Measurements from ENCODE around the gene TENM4.

TENM4 gene

DNA sequence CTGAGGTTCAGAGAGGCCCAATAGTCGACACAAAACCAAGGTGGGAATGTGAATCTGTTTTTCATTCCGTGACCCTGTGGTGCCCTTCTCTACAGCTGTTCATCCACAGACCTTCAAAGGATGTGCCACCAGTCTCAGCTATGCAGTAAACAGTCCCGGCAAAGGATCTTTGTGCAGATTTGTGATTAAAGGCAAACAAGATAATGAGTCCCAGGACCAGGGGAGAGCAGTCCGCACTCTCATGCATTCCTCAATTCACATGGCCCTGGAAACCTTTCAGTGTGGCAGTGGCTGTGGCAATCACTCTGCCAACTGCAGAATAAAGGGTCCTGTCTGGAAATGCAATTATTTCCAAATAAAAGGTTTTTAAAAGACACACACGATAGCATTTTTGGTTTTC lies 418.6 kb downstream of the TENM4 start:
- no peak for DNase-seq (ENCODE audit: extremely low read depth, low read depth)
- TF ChIP-seq, protein P1, sequence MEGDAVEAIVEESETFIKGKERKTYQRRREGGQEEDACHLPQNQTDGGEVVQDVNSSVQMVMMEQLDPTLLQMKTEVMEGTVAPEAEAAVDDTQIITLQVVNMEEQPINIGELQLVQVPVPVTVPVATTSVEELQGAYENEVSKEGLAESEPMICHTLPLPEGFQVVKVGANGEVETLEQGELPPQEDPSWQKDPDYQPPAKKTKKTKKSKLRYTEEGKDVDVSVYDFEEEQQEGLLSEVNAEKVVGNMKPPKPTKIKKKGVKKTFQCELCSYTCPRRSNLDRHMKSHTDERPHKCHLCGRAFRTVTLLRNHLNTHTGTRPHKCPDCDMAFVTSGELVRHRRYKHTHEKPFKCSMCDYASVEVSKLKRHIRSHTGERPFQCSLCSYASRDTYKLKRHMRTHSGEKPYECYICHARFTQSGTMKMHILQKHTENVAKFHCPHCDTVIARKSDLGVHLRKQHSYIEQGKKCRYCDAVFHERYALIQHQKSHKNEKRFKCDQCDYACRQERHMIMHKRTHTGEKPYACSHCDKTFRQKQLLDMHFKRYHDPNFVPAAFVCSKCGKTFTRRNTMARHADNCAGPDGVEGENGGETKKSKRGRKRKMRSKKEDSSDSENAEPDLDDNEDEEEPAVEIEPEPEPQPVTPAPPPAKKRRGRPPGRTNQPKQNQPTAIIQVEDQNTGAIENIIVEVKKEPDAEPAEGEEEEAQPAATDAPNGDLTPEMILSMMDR (IDR thresholded peaks at IDR 0.05; ENCODE audit: low read depth, low read length): no peak

DNA sequence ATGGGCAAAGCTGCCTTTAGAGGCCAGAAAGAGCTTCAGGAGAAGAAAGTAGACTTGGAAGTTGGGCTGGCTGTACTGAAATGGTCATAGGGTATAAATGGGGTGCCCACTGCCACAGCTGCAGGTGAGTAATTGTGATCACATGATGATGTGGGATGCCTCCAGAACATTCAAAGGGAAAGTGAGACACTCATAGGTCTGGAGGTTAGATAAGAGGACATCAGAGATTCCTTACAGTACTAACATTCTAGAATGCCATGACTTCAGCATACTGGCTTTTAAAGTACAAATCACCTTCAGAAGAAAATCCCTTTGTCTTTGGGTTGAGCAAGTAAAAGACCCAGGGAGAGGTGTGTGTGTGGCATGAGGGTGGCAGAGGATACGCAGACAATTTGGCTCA lies 419.2 kb downstream of the TENM4 start:
- TF ChIP-seq, protein P1 (IDR thresholded peaks at IDR 0.05; ENCODE audit: low read depth, low read length): no peak

DNA sequence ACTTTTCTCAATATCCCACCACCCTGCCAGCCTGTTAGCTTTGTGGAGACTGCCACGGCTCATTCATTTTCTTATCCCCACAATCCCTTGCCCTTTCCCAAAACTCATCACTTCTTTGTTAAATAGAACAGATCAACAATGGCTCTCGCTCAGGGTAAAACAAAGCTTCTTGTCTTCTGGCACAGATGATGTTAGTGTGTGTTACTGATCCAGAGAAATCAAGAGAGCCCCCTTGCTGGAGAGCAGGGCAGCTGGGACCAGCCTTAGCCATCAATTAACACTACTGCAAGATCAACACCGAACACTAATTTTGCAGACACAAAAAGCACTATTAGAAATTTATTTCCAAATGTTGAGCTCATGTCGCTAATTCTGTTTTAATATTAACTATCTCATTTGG lies 420.9 kb downstream of the TENM4 start:
- DNase-seq (ENCODE audit: extremely low read depth, low read depth): no peak
- TF ChIP-seq, protein P1 (IDR thresholded peaks at IDR 0.05; ENCODE audit: low read depth, low read length): no peak

More for the DNA sequence above, 419.2 kb downstream of the TENM4 start:
- DNase-seq (ENCODE audit: extremely low read depth, low read depth): no peak

DNA sequence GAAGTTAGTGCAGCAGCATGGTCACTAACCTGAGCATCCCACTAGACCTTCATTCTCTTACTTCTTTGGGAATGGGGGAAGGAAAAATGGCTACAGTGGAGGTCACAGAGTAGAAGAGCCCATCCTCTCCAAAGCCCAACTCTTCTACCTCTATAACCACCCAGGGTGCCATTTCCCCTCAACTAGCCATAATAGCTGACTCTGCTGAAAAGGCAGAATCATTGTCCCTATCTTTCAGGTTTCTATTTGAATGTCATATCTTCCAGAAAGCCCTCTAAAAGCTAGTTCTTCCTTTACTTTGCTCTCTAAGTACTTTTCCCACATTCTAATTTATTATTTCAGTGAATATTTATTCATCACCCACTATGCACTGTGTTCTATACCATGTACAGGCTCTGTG lies 421.6 kb downstream of the TENM4 start:
- TF ChIP-seq, protein P1 (IDR thresholded peaks at IDR 0.05; ENCODE audit: low read depth, low read length): no peak
- no peak for DNase-seq (ENCODE audit: extremely low read depth, low read depth)

DNA sequence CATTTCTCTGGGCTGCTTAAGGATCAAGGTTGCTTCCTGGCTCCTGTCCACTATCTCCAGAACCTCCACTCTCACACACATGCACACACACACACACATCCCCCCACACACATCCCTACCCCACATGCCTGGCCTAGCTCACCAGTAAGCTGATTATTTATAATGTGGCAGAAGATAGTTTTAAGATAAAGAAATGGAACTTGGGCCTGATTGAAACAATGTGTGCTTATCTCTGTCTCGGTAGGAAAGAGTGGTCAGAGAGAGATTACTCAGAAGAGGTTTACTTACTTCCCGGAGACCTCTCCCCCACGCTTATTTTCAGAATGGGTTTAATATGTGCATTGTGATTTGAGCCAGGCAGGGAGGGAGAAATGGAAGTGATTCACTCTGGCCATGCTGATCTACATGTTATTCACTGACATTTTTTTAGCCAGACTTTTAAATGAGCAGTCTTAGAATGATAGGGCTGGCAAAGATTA lies 422.4 kb downstream of the TENM4 start:
- TF ChIP-seq, protein P1 (IDR thresholded peaks at IDR 0.05; ENCODE audit: low read depth, low read length): no peak
- DNase-seq (ENCODE audit: extremely low read depth, low read depth): peak; percentile 80

DNA sequence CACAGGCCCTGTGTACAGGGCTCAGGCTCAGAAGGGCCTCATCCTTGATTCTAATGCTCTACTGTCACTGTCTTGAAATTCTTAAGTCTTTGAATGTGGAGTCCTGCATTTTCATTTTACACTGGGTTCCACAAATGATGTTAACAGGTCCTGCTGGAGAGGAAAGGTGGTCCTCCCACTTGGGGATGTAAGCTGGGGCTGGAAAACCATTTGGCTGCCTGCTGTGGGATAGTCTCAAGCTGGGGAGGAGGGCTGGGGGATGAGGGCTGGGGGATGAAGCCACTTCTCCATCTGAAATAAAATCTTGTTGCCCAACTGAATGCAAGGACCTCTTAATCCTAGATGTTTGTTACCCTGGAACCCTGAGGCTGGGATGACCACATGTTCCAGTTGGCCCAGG lies 423.0 kb downstream of the TENM4 start:
- TF ChIP-seq, protein P1 (IDR thresholded peaks at IDR 0.05; ENCODE audit: low read depth, low read length): no peak
- no peak for DNase-seq (ENCODE audit: extremely low read depth, low read depth)

DNA sequence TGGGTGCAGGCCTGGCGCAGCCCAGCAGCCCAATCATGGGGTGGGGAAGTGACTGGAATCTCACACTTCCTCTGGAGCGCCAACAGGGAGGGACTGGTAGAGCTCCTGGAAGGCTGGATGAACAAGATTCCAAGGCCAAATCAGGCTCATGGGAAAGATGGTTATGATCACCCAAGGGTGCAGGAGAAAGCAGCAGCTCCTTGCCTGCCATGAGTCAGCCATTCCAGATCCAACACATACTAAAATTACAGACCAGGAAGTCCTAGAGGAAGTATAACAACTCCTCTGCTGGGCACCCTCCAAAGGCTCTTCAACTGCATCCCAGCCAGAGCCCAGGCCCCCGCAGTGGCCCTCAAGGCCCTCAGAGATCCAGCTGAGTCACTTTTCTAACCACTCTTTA lies 427.3 kb downstream of the TENM4 start:
- DNase-seq (ENCODE audit: extremely low read depth, low read depth): no peak
- TF ChIP-seq, protein P1 (IDR thresholded peaks at IDR 0.05; ENCODE audit: low read depth, low read length): no peak

All from AG09319 (cell line).